GM21390 (cell line): ENCODE data around the gene MSH4.
"Not testable (repeated sequence)": the region's sequence is repeated elsewhere in the genome, so short reads cannot be mapped to it uniquely, and the experiment has no call there.

Source experiments
- ATAC-seq: cut with Tn5 transposase; IDR thresholded peaks from one replicate; pipeline ENCODE4 v1.9.1; 2021; ENCODE audit not compliant: unreplicated experiment

MSH4 gene

GRCh38 chr1:75795703-75796193, 934 bp upstream of the MSH4 start:
- no peak for ATAC-seq

GRCh38 chr1:75797273-75797588, 549 bp downstream of the MSH4 start:
- ATAC-seq, result no peak

GRCh38 chr1:75797606-75798216, 1.0 kb downstream of the MSH4 start:
- no peak for ATAC-seq

- ATAC-seq, result not testable (repeated sequence)
Observed at GRCh38 chr1:75801480-75801879, 4.8 kb downstream of the MSH4 start.

- ATAC-seq, result no peak
Observed at GRCh38 chr1:75808921-75809320, 12.2 kb downstream of the MSH4 start.

GRCh38 chr1:75810113-75810512, 13.4 kb downstream of the MSH4 start:
- not testable (repeated sequence) for ATAC-seq

GRCh38 chr1:75811211-75811981, 14.7 kb downstream of the MSH4 start:
- no peak for ATAC-seq

- no peak for ATAC-seq
Observed at GRCh38 chr1:75812065-75812464, 15.4 kb downstream of the MSH4 start.

- ATAC-seq, result not testable (repeated sequence)
Observed at GRCh38 chr1:75823596-75823995, 26.9 kb downstream of the MSH4 start.

- ATAC-seq, result no peak
Observed at GRCh38 chr1:75836528-75837100, 39.9 kb downstream of the MSH4 start.

GRCh38 chr1:75838079-75838478, 41.4 kb downstream of the MSH4 start:
- no peak for ATAC-seq

- ATAC-seq, result no peak
Observed at GRCh38 chr1:75841421-75841820, 44.7 kb downstream of the MSH4 start.

GRCh38 chr1:75845576-75845975, 48.9 kb downstream of the MSH4 start:
- ATAC-seq, result no peak

GRCh38 chr1:75855010-75855409, 58.3 kb downstream of the MSH4 start:
- ATAC-seq, result no peak

GRCh38 chr1:75855734-75856133, 59.1 kb downstream of the MSH4 start:
- no peak for ATAC-seq

- ATAC-seq, result no peak
Observed at GRCh38 chr1:75861831-75862230, 65.1 kb downstream of the MSH4 start.

- ATAC-seq, result no peak
Observed at GRCh38 chr1:75870951-75871350, 74.3 kb downstream of the MSH4 start.

- ATAC-seq, result no peak
Observed at GRCh38 chr1:75879985-75880384, 83.3 kb downstream of the MSH4 start.

GRCh38 chr1:75884437-75884836, 87.8 kb downstream of the MSH4 start:
- ATAC-seq, result no peak

GRCh38 chr1:75901371-75901770, 104.7 kb downstream of the MSH4 start:
- ATAC-seq, result no peak

GRCh38 chr1:75908717-75909152, 112.1 kb downstream of the MSH4 start:
- peak; percentile 90 for ATAC-seq

GRCh38 chr1:75916834-75917233, 120.2 kb downstream of the MSH4 start:
- ATAC-seq, result no peak
